ENCODE measurements around the gene ANKRD33. TPM values are rescaled to one million over a fixed set of nuclear protein-coding genes. Genes with fewer than 3 reads are reported as not detected.

The ANKRD33 gene
- total and polyA plus RNA-seq, 2 of the 4 experiments (the other 2 are of a cell fraction) = under 0.01 to 0.03 TPM

GRCh38 chr12:51866324-51866723, 21.6 kb upstream of the ANKRD33 start:
- DNase-seq = no peak
- Histone ChIP-seq H2BK15ac (ENCODE audit: low read depth, low read length) (no peak overlapping the region), H3K79me1 (ENCODE audit: low read depth in 1 of 2, low read length in 2 of 2) (no peaks in the 10 kb centered on the region), H3K27me3 (ENCODE audit: control insufficient read depth, insufficient read depth, low read length) (peaks cover 61% of the 10 kb centered on the region), H3K36me3 (ENCODE audit: control insufficient read depth, insufficient read depth, low read length) (no peaks in the 10 kb centered on the region), H3K9me1 (ENCODE audit: insufficient read depth, low read length) (no peaks in the 10 kb centered on the region), H2BK120ac (ENCODE audit: low read depth, low read length) (no peak overlapping the region), H2BK20ac (ENCODE audit: low read depth, low read length) (no peak overlapping the region), H3K9ac (ENCODE audit: low read depth, low read length) (no peak overlapping the region), H4K20me1 (ENCODE audit: insufficient read depth, low read length) (no peaks in the 10 kb centered on the region), H2AK9ac (replicated peaks; ENCODE audit: low read depth, low read length, poor library complexity) (no peak overlapping the region), H3K4ac (ENCODE audit: low read depth, low read length) (no peak overlapping the region), H3K4me1 (ENCODE audit: control insufficient read depth, insufficient read depth, low read length) (peaks cover 2% of the 10 kb centered on the region), H3K4me3 (ENCODE audit: insufficient read depth, low read depth, low read length) (no peak overlapping the region), H3K9me3 (ENCODE audit: control insufficient read depth, insufficient read depth, low read length) (no peaks in the 10 kb centered on the region), H4K5ac (ENCODE audit: low read depth, low read length) (no peak overlapping the region), H4K8ac (ENCODE audit: low read depth in 2 of 2, low read length in 2 of 2) (no peak overlapping the region), H3K14ac (replicated peaks; ENCODE audit: low read depth, low read length) (no peak overlapping the region), H3K56ac (ENCODE audit: extremely low read depth, insufficient read depth, low read length) (no peak overlapping the region), H3K4me2 (ENCODE audit: low read depth, low read length) (no peak overlapping the region), H2AFZ (replicated peaks; ENCODE audit: low read length, poor library complexity) (no peak overlapping the region), H3K27ac (ENCODE audit: insufficient read depth, low read length) (no peak overlapping the region), H3K23ac (ENCODE audit: low read depth, low read length) (no peak overlapping the region), H3K18ac (ENCODE audit: low read depth, low read length) (no peak overlapping the region), H2AK5ac (ENCODE audit: low read depth, low read length) (no peak overlapping the region), H2BK5ac (ENCODE audit: low read depth, low read length, poor library complexity, severe bottlenecking) (no peak overlapping the region), H4K91ac (ENCODE audit: insufficient read depth, low read depth, low read length) (no peak overlapping the region)
- in situ Hi-C loops (cut with MboI; ENCODE audit: low sequenced_read_pairs) (no loop called here), intact Hi-C loops (cut with micrococcal nuclease) (no loop called here), dilution Hi-C loops (cut with HindIII; ENCODE audit: low sequenced_read_pairs, unreplicated experiment) (loop anchor here (25.0 kb wide), 1 partner anchor 96 kb away; the partner anchor contains the start of gene ACVR1B)
- CTCF ChIA-PET = interaction anchor here (0.5 kb wide), 1 partner anchor 592 kb away, joined by 4 read pairs; no protein-coding TSS in a partner anchor
- WGBS, 2 experiments (ENCODE audit: extremely low coverage in 2 of 2, insufficient read length in 1 of 2) = no CpG with 5 or more reads among the region's 4 CpGs
- no peak for TF ChIP-seq MAZ (IDR thresholded peaks at IDR 0.05; ENCODE audit: borderline replicate concordance, low read depth, low read length)
- no peak for TF ChIP-seq CHD1 (IDR thresholded peaks at IDR 0.05; ENCODE audit: low read depth, low read length)
- no peak for TF ChIP-seq FOS (IDR thresholded peaks at IDR 0.05; ENCODE audit: low read depth, low read length)
- TF ChIP-seq RCOR1 (IDR thresholded peaks at IDR 0.05; ENCODE audit: insufficient replicate concordance, low read length) = no peak
- no peak for TF ChIP-seq RFX5 (IDR thresholded peaks at IDR 0.05; ENCODE audit: low read depth, low read length)
- TF ChIP-seq CTCF (conservative IDR thresholded peaks at IDR 0.05; ENCODE audit: low read depth, low read length) = no peak
- TF ChIP-seq POLR2A (IDR thresholded peaks at IDR 0.05; ENCODE audit: low read depth, low read length) = no peak
- TF ChIP-seq, protein P1, sequence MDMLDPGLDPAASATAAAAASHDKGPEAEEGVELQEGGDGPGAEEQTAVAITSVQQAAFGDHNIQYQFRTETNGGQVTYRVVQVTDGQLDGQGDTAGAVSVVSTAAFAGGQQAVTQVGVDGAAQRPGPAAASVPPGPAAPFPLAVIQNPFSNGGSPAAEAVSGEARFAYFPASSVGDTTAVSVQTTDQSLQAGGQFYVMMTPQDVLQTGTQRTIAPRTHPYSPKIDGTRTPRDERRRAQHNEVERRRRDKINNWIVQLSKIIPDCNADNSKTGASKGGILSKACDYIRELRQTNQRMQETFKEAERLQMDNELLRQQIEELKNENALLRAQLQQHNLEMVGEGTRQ (IDR thresholded peaks at IDR 0.05; ENCODE audit: low read depth, low read length) = no peak
- TF ChIP-seq MXI1 (IDR thresholded peaks at IDR 0.05; ENCODE audit: borderline replicate concordance, low read depth, low read length) = no peak
- TF ChIP-seq, protein P2, sequence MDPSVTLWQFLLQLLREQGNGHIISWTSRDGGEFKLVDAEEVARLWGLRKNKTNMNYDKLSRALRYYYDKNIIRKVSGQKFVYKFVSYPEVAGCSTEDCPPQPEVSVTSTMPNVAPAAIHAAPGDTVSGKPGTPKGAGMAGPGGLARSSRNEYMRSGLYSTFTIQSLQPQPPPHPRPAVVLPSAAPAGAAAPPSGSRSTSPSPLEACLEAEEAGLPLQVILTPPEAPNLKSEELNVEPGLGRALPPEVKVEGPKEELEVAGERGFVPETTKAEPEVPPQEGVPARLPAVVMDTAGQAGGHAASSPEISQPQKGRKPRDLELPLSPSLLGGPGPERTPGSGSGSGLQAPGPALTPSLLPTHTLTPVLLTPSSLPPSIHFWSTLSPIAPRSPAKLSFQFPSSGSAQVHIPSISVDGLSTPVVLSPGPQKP (IDR thresholded peaks at IDR 0.05; ENCODE audit: borderline replicate concordance, low read depth, low read length) = no peak
- no peak for TF ChIP-seq MAFK (IDR thresholded peaks at IDR 0.05; ENCODE audit: low read depth, low read length)
- TF ChIP-seq BHLHE40 (IDR thresholded peaks at IDR 0.05; ENCODE audit: low read depth, low read length) = no peak
- no peak for TF ChIP-seq CEBPB (IDR thresholded peaks at IDR 0.05; ENCODE audit: low read depth, low read length)
- TF ChIP-seq RAD21 (IDR thresholded peaks at IDR 0.05; ENCODE audit: low read length) = no peak
- TF ChIP-seq SMC3 (IDR thresholded peaks at IDR 0.05; ENCODE audit: low read depth, low read length) = no peak
- TF ChIP-seq NFE2L2 (IDR thresholded peaks at IDR 0.05; ENCODE audit: low read depth, low read length) = no peak
- POLR2A ChIA-PET (ENCODE audit: unreplicated experiment) = no interaction called here
- no peak for ATAC-seq (ENCODE audit: low read depth)
- no TSS peak for BruUV-seq (replicated peaks)

Data from IMR-90 (cell line).